OCI-LY1 (cell line): ENCODE results near the gene RHOT1.
A peak's percentile ranks its signal among the peaks of the same experiment; 100 is the strongest.
"Not testable (repeated sequence)": the region's sequence is repeated elsewhere in the genome, so short reads cannot be mapped to it uniquely, and the experiment has no call there.

Source experiments
- H2AFZ ChIP-seq: fragments of 200-600 bp; sonication (generic), shearing (Covaris generic); 2 replicates; pipeline ENCODE4 v1.6.0; 2014; ENCODE audit warnings: antibody characterized with exemption, mild to moderate bottlenecking, low read length
- H3F3A ChIP-seq: fragments of 200-600 bp; sonication (generic), shearing (Covaris generic); 2 replicates; pipeline ENCODE4 v1.6.0; 2014; ENCODE audit warnings: mild to moderate bottlenecking, antibody characterized with exemption, low read length, moderate library complexity; ENCODE audit not compliant: insufficient read depth
- H3K27ac ChIP-seq: fragments of 200-600 bp; sonication (generic); 2 replicates; pipeline ENCODE4 v1.5.1; 2014; ENCODE audit warnings: low read length, mixed run types, mild to moderate bottlenecking, low read depth; ENCODE audit not compliant: poor library complexity, severe bottlenecking
- H3K27me3 ChIP-seq: fragments of 200-600 bp; sonication (generic); 2 replicates; pipeline ENCODE4 v1.6.0; 2014; ENCODE audit warnings: antibody characterized with exemption, mild to moderate bottlenecking, low read length, moderate library complexity; ENCODE audit not compliant: insufficient read depth
- H3K36me3 ChIP-seq: fragments of 200-600 bp; sonication (generic); 2 replicates; pipeline ENCODE4 v1.6.1; 2014; ENCODE audit warnings: mild to moderate bottlenecking, antibody characterized with exemption, low read length, moderate library complexity, mixed read lengths; ENCODE audit not compliant: insufficient read depth
- H3K4me1 ChIP-seq: fragments of 200-600 bp; sonication (generic); 2 replicates; pipeline ENCODE4 v1.5.1; 2014; ENCODE audit warnings: mild to moderate bottlenecking, low read length, moderate library complexity; ENCODE audit not compliant: insufficient read depth, severe bottlenecking
- H3K4me2 ChIP-seq: fragments of 200-600 bp; sonication (generic), shearing (Covaris generic); 2 replicates; pipeline ENCODE4 v1.6.1; 2014; ENCODE audit warnings: low read length
- H3K4me3 ChIP-seq: fragments of 200-600 bp; sonication (generic); 2 replicates; pipeline ENCODE4 v1.5.1; 2014; ENCODE audit warnings: low read length, low read depth, mild to moderate bottlenecking, mixed read lengths; ENCODE audit not compliant: poor library complexity, severe bottlenecking
- H3K79me2 ChIP-seq: fragments of 200-600 bp; shearing (Covaris generic); 2 replicates; pipeline ENCODE4 v1.6.1; 2016; ENCODE audit warnings: mixed run types, low read length, mixed read lengths; ENCODE audit not compliant: insufficient read depth
- H3K9ac ChIP-seq: fragments of 200-600 bp; sonication (generic), shearing (Covaris generic); 2 replicates; pipeline ENCODE4 v1.6.1; 2014; ENCODE audit warnings: mild to moderate bottlenecking, low read length, mixed read lengths
- H3K9me2 ChIP-seq: fragments of 200-600 bp; sonication (generic), shearing (Covaris generic); 2 replicates; pipeline ENCODE4 v1.6.1; 2014; ENCODE audit warnings: low read depth, mild to moderate bottlenecking, low read length, mixed read lengths
- H3K9me3 ChIP-seq: fragments of 200-600 bp; shearing (Covaris generic); 2 replicates; pipeline ENCODE4 v1.6.1; 2014; ENCODE audit warnings: low read length, mixed read lengths
- H4K20me1 ChIP-seq: fragments of 200-600 bp; sonication (generic), shearing (Covaris generic); 2 replicates; pipeline ENCODE4 v1.6.0; 2016; ENCODE audit warnings: mild to moderate bottlenecking, low read length; ENCODE audit not compliant: insufficient read depth
- CTCF ChIP-seq: fragments of 200-600 bp; sonication (generic), shearing (Covaris generic); IDR thresholded peaks from 2 replicates; pipeline ENCODE4 v1.5.1; 2017; ENCODE audit warnings: mild to moderate bottlenecking, antibody characterized with exemption, low read length, moderate library complexity, mixed read lengths
- EZH2 ChIP-seq: fragments of 200-600 bp; sonication (generic), shearing (Covaris generic); IDR thresholded peaks from 2 replicates; pipeline ENCODE4 v1.8.0; 2017; ENCODE audit warnings: borderline replicate concordance, mixed run types, mild to moderate bottlenecking, antibody characterized with exemption, low read length, moderate library complexity, mixed read lengths

The RHOT1 gene

GRCh38 chr17:32126325-32126724 lies 16.0 kb upstream of the RHOT1 start:
- H3K79me2 ChIP-seq: no peaks in the 10 kb centered on the region
- peaks cover 15% of the 10 kb centered on the region for H3K4me1 ChIP-seq
- no peak overlapping the region for H3K27ac ChIP-seq
- no peak for TF ChIP-seq EZH2
- no peak for TF ChIP-seq CTCF
- no peaks in the 10 kb centered on the region; the same call in 1 of the 2 replicates for H3K36me3 ChIP-seq
- no peaks in the 10 kb centered on the region for H3K9me2 ChIP-seq
- no peak overlapping the region for H3K4me2 ChIP-seq
- no peak overlapping the region for H3K9ac ChIP-seq
- no peaks in the 10 kb centered on the region for H3K27me3 ChIP-seq
- H3K9me3 ChIP-seq: no peaks in the 10 kb centered on the region
- H3K4me3 ChIP-seq: no peak overlapping the region
- no peaks in the 10 kb centered on the region for H3F3A ChIP-seq
- H4K20me1 ChIP-seq: no peaks in the 10 kb centered on the region
- no peak overlapping the region for H2AFZ ChIP-seq

- Histone ChIP-seq H3F3A (no peaks in the 10 kb centered on the region), H3K9me2 (no peaks in the 10 kb centered on the region), H2AFZ (no peak overlapping the region), H3K27me3 (no peaks in the 10 kb centered on the region), H3K36me3 (no peaks in the 10 kb centered on the region; the same call in 1 of the 2 replicates), H3K9me3 (no peaks in the 10 kb centered on the region), H4K20me1 (no peaks in the 10 kb centered on the region), H3K4me2 (peak overlapping the region; percentile 71), H3K79me2 (no peaks in the 10 kb centered on the region), H3K9ac (peak overlapping the region; percentile 53; the same call in 1 of the 2 replicates), H3K27ac (no peak overlapping the region), H3K4me3 (peak overlapping the region; percentile 64), H3K4me1 (peaks cover 15% of the 10 kb centered on the region)
- no peak for TF ChIP-seq EZH2
- no peak for TF ChIP-seq CTCF
Measured at GRCh38 chr17:32126746-32127145, 15.6 kb upstream of the RHOT1 start.

DNA sequence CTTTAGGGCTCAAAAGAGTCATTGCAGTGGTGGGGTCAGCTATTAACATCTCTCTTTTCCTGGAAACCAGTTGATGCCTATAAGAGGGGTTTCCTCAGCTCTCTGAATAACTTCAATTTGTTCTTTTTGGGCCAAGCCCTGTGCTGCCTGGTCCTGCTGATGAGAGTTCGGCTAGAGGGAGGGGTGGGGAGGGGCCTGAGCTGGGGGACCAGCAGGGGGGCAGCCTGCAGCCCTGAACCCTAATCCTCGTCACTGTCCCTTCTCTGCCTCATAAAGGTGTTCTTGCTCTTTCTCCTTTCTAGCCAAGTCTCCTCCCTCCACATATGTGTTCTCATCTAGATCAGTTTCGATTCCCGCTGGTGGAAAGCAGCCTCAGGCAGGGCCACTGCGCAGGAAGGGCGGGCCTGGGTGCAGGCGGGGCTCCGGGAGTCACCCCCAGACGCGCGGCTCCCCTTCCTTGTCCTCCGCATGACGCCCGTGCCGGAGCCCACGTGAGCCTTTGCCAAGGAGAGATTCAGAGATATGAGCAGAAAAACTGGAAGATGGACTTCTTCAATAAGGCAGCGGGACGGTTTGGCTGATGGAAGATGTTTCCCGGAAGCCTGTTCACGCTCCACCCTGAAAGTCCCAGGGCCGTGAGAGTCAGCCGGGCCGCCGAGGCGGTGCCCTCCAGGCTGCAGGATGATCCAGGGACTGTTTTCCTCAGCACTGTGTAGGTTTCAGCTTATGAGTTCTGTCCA lies 15.0 kb upstream of the RHOT1 start:
- H3F3A ChIP-seq: no peaks in the 10 kb centered on the region
- no peak overlapping the region for H3K27ac ChIP-seq
- peak overlapping the region; percentile 17; the same call in 1 of the 2 replicates for H2AFZ ChIP-seq
- H3K79me2 ChIP-seq: no peaks in the 10 kb centered on the region
- H3K4me1 ChIP-seq: peaks cover 15% of the 10 kb centered on the region
- peak overlapping the region; percentile 53 for H3K9ac ChIP-seq
- no peaks in the 10 kb centered on the region for H3K27me3 ChIP-seq
- H3K9me2 ChIP-seq: no peaks in the 10 kb centered on the region
- H3K4me2 ChIP-seq: peak overlapping the region; percentile 71
- peak overlapping the region; percentile 64 for H3K4me3 ChIP-seq
- no peaks in the 10 kb centered on the region; the same call in 1 of the 2 replicates for H3K36me3 ChIP-seq
- H3K9me3 ChIP-seq: no peaks in the 10 kb centered on the region
- no peaks in the 10 kb centered on the region for H4K20me1 ChIP-seq
- TF ChIP-seq EZH2 (no peak), CTCF (no peak)

GRCh38 chr17:32128470-32128869 lies 13.8 kb upstream of the RHOT1 start:
- H3F3A ChIP-seq, H3K27ac ChIP-seq, H3K36me3 ChIP-seq, H2AFZ ChIP-seq, H3K27me3 ChIP-seq, H4K20me1 ChIP-seq, H3K4me3 ChIP-seq, H3K9ac ChIP-seq, H3K79me2 ChIP-seq, H3K4me2 ChIP-seq, H3K9me2 ChIP-seq, H3K9me3 ChIP-seq: not testable (repeated sequence)
- peaks cover 15% of the 10 kb centered on the region for H3K4me1 ChIP-seq

DNA sequence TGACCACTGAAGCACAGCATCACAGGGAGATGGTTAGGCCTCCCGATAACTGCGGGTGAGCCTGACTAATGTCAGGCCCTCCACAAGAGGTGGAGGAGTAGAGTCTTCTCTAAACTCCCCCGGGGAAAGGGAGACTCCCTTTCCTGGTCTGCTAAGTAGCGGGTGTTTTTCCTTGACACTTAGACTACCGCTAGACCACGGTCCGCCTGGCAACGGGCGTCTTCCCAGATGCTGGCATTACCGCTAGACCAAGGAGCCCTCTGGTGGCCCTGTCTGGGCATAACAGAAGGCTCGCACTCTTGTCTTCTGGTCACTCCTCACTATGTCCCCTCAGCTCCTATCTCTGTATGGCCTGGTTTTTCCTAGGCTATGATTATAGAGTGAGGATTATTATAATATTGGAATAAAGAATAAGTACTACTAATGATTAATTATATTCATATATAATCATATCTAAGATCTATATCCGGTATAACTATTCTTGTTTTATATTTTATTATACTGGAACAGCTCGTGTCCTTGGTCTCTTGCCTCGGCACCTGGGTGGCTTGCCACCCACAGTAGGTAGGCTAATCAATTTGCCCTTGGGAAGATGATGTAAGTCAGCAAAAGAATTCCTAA lies 6.7 kb upstream of the RHOT1 start:
- not testable (repeated sequence) for H3K9me2 ChIP-seq, H3K4me2 ChIP-seq, H3K27ac ChIP-seq

More for the DNA sequence above, 6.7 kb upstream of the RHOT1 start:
- H3F3A ChIP-seq, H3K4me3 ChIP-seq, H3K9ac ChIP-seq, H3K36me3 ChIP-seq, H4K20me1 ChIP-seq, H2AFZ ChIP-seq, H3K27me3 ChIP-seq, H3K9me3 ChIP-seq, H3K79me2 ChIP-seq, H3K4me1 ChIP-seq: not testable (repeated sequence)
